ENCODE measurements around the gene PCSK4. TPM values are rescaled to one million over a fixed set of nuclear protein-coding genes. Genes with fewer than 3 reads are reported as not detected.

Gene PCSK4
- total and polyA plus RNA-seq, 2 donors (not counting 3 experiments of a cell fraction or from before 2014, with no cell fraction given) = 1.2 to 1.7 TPM

- Histone ChIP-seq H3K4me3 (replicated peaks in 1 of 3; ENCODE audit: insufficient read depth in 1 of 3, low read depth in 1 of 3, low read length in 3 of 3) (no peak overlapping the region), H3K79me2 (ENCODE audit: control insufficient read depth, insufficient read depth, low read length) (no peaks in the 10 kb centered on the region), H3K27me3 (ENCODE audit: control insufficient read depth in 2 of 2, insufficient read depth in 2 of 2, low read length in 2 of 2) (peaks cover 25 to 49% of the 10 kb centered on the region in 2 experiments), H4K20me1 (replicated peaks; ENCODE audit: control insufficient read depth, extremely low read depth, insufficient read depth, low read length) (no peaks in the 10 kb centered on the region), H3K36me3 (ENCODE audit: control insufficient read depth in 2 of 2, extremely low read depth in 1 of 2, insufficient read depth in 2 of 2, low read length in 2 of 2) (peaks cover 0 to 3% of the 10 kb centered on the region in 2 experiments), H2AFZ (ENCODE audit: low read depth, low read length) (no peak overlapping the region), H3K9me1 (replicated peaks; ENCODE audit: control insufficient read depth, extremely low read depth, insufficient read depth, low read length) (no peaks in the 10 kb centered on the region), H3K4me2 (ENCODE audit: insufficient read depth, low read length) (no peak overlapping the region), H3K9me3 (replicated peaks; ENCODE audit: control insufficient read depth, insufficient read depth, low read length) (no peaks in the 10 kb centered on the region), H3K4me1 (ENCODE audit: control insufficient read depth, extremely low read depth, insufficient read depth, low read length) (peaks cover 9% of the 10 kb centered on the region), H3K9ac (replicated peaks; ENCODE audit: extremely low read depth, insufficient read depth, low read length) (no peak overlapping the region), H3K27ac (ENCODE audit: insufficient read depth, low read depth, low read length) (no peak overlapping the region)
- FAIRE-seq = no peak
- BruUV-seq (replicated peaks) = no TSS peak
- no peak for DNase-seq (ENCODE audit: low read depth, low spot score)
- intact Hi-C loops (cut with micrococcal nuclease) = no loop called here
- ChIA-PET POLR2A (no interaction called here), CTCF (interaction anchor here (0.9 to 1.5 kb wide), 4 partner anchors 14 to 29 kb away, joined by 3 to 5 read pairs (median 3); no protein-coding TSS in a partner anchor)
- dilution Hi-C loops (cut with MboI; ENCODE audit: extremely low pct_ligation_motif_present, low sequenced_read_pairs) = no loop called here
- TF ChIP-seq POLR2AphosphoS5 (IDR thresholded peaks at IDR 0.05; ENCODE audit: insufficient read depth, low read depth, low read length) (no peak), MYC (IDR thresholded peaks at IDR 0.05; ENCODE audit: low read depth, low read length) (no peak), GATA2 (IDR thresholded peaks at IDR 0.05; ENCODE audit: insufficient read depth, insufficient read length, low read depth, low read length) (no peak), POLR2A (IDR thresholded peaks at IDR 0.05; ENCODE audit: low read depth, low read length) (no peak), JUN (IDR thresholded peaks at IDR 0.05; ENCODE audit: borderline replicate concordance, insufficient read depth, insufficient read length, low read depth) (no peak), FOS (IDR thresholded peaks at IDR 0.05; ENCODE audit: borderline replicate concordance, insufficient read depth, low read length) (no peak), CTCF (IDR thresholded peaks at IDR 0.05; ENCODE audit: extremely low read depth in 1 of 2, insufficient read depth in 1 of 2, low read depth in 1 of 2, low read length in 2 of 2) (no peak), MAX (IDR thresholded peaks at IDR 0.05; ENCODE audit: insufficient read depth, insufficient read length) (no peak), EZH2 (IDR thresholded peaks at IDR 0.05; ENCODE audit: borderline replicate concordance, low read depth, low read length, severe bottlenecking) (no peak)
Measured at GRCh38 chr19:1473085-1473851, 16.9 kb downstream of the PCSK4 start.

Data from endothelial cell of umbilical vein (primary cell).